ENCODE results near the gene DYSF.

DNA sequence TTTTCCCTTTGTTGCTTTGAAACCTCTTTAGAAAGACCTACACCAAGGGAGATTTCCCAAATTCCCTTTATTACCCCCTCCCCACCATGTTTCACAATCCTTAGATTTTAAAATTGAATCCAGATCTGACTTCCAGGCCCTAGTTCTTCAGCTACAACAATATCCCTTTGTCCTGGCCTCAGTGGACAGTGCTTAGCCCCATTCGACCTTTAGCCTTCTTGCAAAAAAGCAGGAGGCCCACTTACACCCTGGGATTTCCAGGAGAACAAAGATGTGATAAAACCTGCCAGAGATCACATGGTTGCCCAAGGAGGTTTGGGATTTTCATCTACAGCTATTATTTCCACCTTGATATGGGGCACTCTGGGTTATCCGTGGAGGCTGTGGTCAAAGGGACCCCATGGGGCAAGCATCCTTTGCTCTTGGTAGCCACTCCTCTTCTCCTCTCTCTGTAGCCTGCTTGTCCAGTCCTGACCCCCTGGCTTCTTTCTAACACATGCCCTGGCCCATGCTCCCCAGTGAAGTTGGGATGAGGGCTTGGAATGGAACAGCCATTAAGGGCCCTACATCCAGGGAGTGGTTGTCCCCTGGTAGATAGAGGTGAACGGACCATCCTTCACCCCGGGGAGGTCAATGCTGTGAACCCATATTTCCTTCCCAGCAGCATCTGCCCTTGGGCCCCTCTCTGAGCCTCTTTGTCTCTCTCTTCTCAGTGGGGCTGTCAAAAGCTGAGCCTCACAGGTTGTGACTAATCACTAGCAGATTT, 267.4 kb downstream of the DYSF start:
- TF ChIP-seq EP300 (conservative IDR thresholded peaks at IDR 0.05; ENCODE audit: poor library complexity, severe bottlenecking), result no peak
- TF ChIP-seq, protein P1, sequence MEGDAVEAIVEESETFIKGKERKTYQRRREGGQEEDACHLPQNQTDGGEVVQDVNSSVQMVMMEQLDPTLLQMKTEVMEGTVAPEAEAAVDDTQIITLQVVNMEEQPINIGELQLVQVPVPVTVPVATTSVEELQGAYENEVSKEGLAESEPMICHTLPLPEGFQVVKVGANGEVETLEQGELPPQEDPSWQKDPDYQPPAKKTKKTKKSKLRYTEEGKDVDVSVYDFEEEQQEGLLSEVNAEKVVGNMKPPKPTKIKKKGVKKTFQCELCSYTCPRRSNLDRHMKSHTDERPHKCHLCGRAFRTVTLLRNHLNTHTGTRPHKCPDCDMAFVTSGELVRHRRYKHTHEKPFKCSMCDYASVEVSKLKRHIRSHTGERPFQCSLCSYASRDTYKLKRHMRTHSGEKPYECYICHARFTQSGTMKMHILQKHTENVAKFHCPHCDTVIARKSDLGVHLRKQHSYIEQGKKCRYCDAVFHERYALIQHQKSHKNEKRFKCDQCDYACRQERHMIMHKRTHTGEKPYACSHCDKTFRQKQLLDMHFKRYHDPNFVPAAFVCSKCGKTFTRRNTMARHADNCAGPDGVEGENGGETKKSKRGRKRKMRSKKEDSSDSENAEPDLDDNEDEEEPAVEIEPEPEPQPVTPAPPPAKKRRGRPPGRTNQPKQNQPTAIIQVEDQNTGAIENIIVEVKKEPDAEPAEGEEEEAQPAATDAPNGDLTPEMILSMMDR (IDR thresholded peaks at IDR 0.05; ENCODE audit: poor library complexity, severe bottlenecking), result no peak
- TF ChIP-seq POLR2AphosphoS5 (IDR thresholded peaks at IDR 0.05), result no peak

Data from neural cell (in vitro differentiated cells).